Iris pigment epithelial cell (primary cell): ENCODE measurements around the gene SIK3.
A peak's percentile ranks its signal among the peaks of the same experiment; 100 is the strongest.
"Not testable (repeated sequence)": the region's sequence is repeated elsewhere in the genome, so short reads cannot be mapped to it uniquely, and the experiment has no call there.

Experiments used
- DNase-seq: peaks from one replicate; pipeline ENCODE4 v3.0.0-alpha.2; 2011; ENCODE audit warnings: low read depth

SIK3 gene

GRCh38 chr11:116825854-116826750, 272.1 kb downstream of the SIK3 start:
- DNase-seq: no peak

GRCh38 chr11:116825434-116825833, 272.8 kb downstream of the SIK3 start:
- DNase-seq: no peak

DNA sequence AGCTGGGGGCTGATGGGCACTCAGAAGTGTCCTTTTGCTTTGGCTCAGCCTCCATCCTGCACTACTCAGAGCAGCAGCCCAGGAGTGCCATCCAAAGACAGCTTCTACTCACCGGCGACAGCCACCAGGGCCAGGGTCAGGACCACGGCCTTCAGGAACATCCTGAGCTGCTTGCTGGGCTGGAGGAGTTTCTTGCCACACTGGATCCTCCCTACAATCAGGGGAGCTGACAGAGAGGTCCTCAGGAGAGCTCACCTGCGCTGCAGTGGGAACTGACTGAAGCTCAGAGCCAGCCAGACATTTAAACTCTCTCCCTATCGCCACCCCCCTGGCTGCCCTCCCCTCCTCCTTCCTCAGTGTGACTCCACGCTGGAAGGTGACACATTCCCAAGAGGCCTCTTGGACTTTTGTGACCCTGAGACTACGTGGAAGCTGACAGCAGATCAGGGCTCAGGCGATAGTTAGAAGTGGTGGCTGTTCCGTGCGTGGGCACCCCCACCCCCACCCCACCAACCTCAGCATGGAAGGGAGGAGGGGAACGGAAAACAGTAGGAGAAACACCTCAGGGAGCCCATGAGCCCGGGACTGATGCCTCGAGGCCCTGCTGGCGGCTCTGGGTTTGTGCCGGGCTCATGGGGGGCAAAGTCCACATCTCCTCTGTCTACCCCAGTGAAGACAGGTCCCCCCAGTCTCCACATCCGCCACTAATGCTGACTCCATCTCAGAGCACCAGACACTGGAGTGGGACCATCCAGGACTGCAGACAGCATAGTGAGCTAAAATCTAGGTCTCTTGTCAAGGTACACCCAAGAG, 275.0 kb downstream of the SIK3 start, which contains the start of gene APOA4:
APOA4 (minus strand) TSS at position 274 of the 813 bp plus-strand sequence; CDS start at position 161, 113 bp downstream.
- DNase-seq: no peak

DNA sequence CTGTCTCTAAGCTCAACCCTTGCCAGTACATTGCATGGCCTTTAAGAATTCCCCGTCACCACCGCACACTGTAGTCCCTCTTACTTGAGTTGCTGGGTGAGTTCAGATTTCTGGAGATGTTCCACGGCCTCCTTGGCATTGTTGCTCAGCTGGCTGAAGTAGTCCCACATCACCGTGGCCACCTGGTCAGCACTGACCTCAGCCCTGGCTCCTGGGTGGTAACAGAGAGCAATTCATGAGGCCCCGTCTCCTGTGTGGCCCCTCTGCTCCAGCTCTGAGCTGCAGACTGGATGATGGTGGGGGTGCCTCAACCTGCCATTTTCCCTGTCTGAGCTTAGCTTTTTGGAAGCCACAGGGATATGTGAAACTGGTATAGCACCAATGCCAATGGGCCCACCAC, 275.7 kb downstream of the SIK3 start:
- DNase-seq: no peak

- DNase-seq: no peak
Measured at GRCh38 chr11:116821050-116821918, 276.9 kb downstream of the SIK3 start.

DNA sequence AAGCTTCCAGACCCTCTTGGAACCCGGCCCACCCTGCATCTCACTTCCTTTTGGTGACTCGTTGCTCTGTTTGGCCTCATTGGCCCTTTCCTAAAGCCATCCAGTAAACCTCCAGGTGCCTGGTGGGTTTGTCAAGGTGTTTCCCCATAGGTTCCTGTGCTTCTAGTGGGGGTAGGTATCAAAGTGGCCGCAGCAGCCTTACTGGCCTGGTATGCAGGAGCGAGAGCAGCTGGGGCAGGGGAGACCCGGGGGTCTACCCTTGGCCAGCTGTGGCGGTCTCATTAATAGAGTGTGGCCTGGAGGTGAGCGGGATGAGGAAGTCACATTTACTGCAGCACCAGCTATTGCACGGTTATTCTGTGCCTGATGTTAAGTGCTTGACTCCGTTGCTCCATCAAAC, 279.2 kb downstream of the SIK3 start:
- no peak for DNase-seq

- no peak for DNase-seq
Measured at GRCh38 chr11:116814502-116814901, 283.7 kb downstream of the SIK3 start.

GRCh38 chr11:116813781-116814471, 284.3 kb downstream of the SIK3 start:
- DNase-seq: no peak

GRCh38 chr11:116813170-116813569, 285.1 kb downstream of the SIK3 start:
- DNase-seq: no peak

GRCh38 chr11:116812109-116812508, 286.1 kb downstream of the SIK3 start:
- no peak for DNase-seq

DNA sequence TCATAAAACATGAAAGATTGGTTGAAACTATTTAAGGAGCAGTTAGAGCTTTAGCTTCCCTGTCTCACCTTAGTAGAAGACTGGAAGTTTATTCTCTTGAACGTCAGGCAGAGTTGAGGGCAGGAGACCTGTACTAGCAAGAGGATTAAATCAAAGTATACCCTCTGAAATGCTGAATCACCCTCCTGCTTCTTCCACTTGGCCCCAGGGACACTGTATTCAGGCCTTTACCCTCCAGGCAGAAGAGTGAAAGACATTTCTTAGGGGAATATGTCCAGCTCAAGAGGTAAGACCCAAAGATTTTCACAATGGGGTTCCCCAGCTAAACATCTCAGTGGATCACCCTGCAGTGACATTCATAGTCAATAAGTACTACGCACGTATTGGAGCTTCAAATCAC, 287.0 kb downstream of the SIK3 start:
- DNase-seq: no peak

- peak; percentile 78 for DNase-seq
Measured at GRCh38 chr11:116808262-116809175, 289.7 kb downstream of the SIK3 start.

DNA sequence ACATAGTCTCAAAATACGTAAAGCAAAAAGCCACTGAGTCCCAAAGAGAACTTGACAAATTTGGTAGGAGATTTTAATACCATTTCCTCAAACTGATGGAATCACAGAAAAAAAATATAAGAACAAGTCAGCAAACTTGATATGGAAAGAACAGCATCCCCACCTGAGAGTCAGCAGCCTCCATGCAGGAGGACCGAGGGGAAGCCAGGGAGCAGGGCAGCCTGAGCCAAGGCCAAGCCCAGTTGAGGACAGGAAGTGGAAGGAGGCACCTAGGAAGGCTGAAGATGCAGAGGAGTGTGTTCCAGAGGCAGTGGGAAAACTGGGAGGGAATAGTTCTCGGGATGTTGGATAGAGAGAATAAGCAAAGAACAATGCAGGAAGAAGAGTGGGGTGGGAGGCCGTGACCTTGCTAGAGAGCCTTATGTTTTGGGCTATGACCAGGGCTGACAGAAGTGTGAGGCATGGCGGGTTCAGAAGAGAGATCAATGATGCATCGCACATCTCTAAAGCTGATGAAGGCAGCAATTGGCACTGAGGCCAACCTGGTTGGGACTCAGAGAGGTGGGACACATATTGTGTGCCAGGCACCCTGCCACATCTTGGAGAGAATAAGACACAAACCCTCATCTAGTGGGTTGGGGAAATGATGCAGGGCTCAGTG, 290.5 kb downstream of the SIK3 start:
- DNase-seq: no peak

- DNase-seq: no peak
Measured at GRCh38 chr11:116804001-116804400, 294.2 kb downstream of the SIK3 start.

GRCh38 chr11:116801662-116802061, 296.6 kb downstream of the SIK3 start:
- DNase-seq: not testable (repeated sequence)

DNA sequence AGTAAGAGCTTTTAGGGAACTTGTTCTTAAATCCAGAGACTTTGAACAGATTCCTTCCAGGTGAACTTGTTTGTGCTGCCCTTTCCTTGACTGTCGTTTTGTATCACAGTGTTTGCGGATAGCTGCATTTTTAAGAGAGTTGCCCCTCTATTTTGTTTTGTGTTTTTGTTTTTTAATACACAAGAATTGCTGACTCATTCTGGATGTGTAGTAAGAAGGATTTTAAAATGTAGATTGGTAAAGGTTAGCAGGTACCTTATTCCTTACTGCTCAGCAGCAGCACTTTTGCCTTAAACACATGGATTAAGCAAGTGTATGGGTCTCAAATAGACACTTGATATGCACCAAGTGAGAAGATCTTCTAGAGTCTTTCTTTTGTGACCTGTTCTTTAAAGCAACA, 297.6 kb downstream of the SIK3 start:
- DNase-seq: no peak

GRCh38 chr11:116798368-116798767, 299.9 kb downstream of the SIK3 start:
- no peak for DNase-seq

GRCh38 chr11:116797816-116798215, 300.4 kb downstream of the SIK3 start:
- no peak for DNase-seq

- no peak for DNase-seq
Measured at GRCh38 chr11:116796548-116796947, 301.7 kb downstream of the SIK3 start.

DNA sequence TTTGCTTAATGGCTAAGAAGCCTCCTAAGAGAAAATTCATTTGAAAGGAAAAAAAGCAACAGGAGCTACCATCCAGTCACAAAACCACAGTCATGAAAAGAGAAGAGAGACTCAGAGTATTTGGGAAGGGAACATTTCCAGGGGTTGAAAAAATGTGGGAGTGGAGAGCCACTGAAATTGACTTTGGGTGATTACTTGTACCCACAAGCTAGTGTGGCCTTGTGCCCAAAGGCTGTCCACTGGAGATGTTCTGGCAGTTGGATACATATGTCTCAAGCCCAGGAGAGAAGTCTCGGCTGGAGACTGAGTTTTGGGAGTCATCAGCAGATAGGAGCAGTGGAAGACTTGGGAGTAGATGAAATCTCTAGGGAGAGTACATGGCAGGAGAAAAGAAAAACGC, 303.4 kb downstream of the SIK3 start:
- DNase-seq: no peak
